ENCODE measurements around the gene SEC31A.

DNA sequence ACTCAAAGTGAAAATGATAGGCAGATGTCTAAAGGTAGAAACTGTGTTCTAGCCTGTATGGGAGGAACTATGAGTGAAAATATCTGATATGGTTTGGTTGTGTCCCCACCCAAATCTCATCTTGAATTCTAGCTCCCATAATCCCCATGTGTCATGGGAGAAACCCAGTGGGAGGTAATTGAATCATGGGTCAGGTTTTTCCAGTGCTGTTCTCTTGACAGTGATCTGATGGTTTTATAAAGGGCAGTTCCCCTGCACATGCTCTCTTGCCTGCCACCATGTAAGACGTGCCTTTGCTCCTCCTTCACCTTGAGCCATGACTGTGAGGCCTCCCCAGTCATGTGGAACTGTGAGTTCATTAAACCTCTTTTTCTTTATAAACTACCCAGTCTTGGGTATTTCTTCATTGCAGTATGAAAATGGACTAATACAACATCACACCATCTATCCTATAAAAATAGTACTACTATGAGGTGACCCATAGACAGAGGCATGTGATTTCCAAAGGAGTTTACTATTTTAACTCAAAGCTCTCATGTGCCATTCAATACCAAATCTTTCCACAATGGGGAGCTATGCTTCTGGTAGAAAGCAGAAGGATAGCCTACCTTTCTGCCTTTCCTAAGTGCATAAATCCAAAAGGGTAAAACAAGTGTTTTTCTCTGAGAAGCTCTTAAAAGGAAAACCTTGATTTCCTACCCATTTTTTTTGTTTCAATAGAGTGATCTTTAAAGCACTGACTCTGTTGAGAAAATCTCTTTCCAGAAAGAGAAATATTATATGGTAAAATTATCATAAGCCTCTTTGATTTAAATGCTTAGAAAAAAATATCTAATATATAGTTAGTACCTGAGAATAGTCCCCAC is 38.8 kb downstream of the SEC31A start:
- TF ChIP-seq POLR2A (IDR thresholded peaks at IDR 0.05) (no peak), CTCF (IDR thresholded peaks at IDR 0.05) (peak in 4 of 6 experiments; percentile 32 to 60 (median 52))

Measured in Peyer's patch (tissue), 4 donors.